GM21447 (cell line): Measurements from ENCODE around the gene PCNX1.
"Not testable (repeated sequence)": the region's sequence is repeated elsewhere in the genome, so short reads cannot be mapped to it uniquely, and the experiment has no call there.

Source experiments
- ATAC-seq: cut with Tn5 transposase; IDR thresholded peaks from one replicate; pipeline ENCODE4 v1.9.1; 2021; ENCODE audit not compliant: unreplicated experiment

The PCNX1 gene

GRCh38 chr14:71006200-71006563 lies 98.9 kb downstream of the PCNX1 start:
- ATAC-seq, result no peak

GRCh38 chr14:71011479-71011878 lies 104.2 kb downstream of the PCNX1 start:
- no peak for ATAC-seq

- ATAC-seq, result no peak
These were observed 105.6 kb downstream of the PCNX1 start for GRCh38 chr14:71012888-71013287.

GRCh38 chr14:71013551-71014192 lies 106.4 kb downstream of the PCNX1 start:
- ATAC-seq, result no peak

- not testable (repeated sequence) for ATAC-seq
These were observed 112.7 kb downstream of the PCNX1 start for GRCh38 chr14:71019917-71020316.

GRCh38 chr14:71021347-71022011 lies 114.2 kb downstream of the PCNX1 start:
- ATAC-seq, result no peak

- no peak for ATAC-seq
These were observed 115.0 kb downstream of the PCNX1 start for GRCh38 chr14:71022012-71022869.

- ATAC-seq, result no peak
These were observed 115.7 kb downstream of the PCNX1 start for GRCh38 chr14:71022939-71023338.

- ATAC-seq, result no peak
These were observed 122.0 kb downstream of the PCNX1 start for GRCh38 chr14:71029236-71029781.

GRCh38 chr14:71031000-71031399 lies 123.7 kb downstream of the PCNX1 start:
- ATAC-seq, result no peak

GRCh38 chr14:71036433-71036832 lies 129.2 kb downstream of the PCNX1 start:
- ATAC-seq, result no peak

GRCh38 chr14:71048393-71048792 lies 141.1 kb downstream of the PCNX1 start:
- no peak for ATAC-seq

GRCh38 chr14:71049435-71050133 lies 142.3 kb downstream of the PCNX1 start:
- ATAC-seq, result no peak

GRCh38 chr14:71050227-71050823 lies 143.1 kb downstream of the PCNX1 start:
- no peak for ATAC-seq

- ATAC-seq, result no peak
These were observed 147.4 kb downstream of the PCNX1 start for GRCh38 chr14:71054706-71055105.

- no peak for ATAC-seq
These were observed 148.9 kb downstream of the PCNX1 start for GRCh38 chr14:71056168-71056567.

GRCh38 chr14:71060274-71060673 lies 153.0 kb downstream of the PCNX1 start:
- ATAC-seq, result no peak

- no peak for ATAC-seq
These were observed 153.7 kb downstream of the PCNX1 start for GRCh38 chr14:71060825-71061455.

GRCh38 chr14:71061458-71061857 lies 154.2 kb downstream of the PCNX1 start:
- ATAC-seq, result no peak
